ENCODE results near the gene MAP3K9. TPM values are rescaled to one million over a fixed set of nuclear protein-coding genes. Genes with fewer than 3 reads are reported as not detected.

The MAP3K9 gene
- total RNA-seq, 1 experiment from 2014 or later, result 21.4 TPM

DNA sequence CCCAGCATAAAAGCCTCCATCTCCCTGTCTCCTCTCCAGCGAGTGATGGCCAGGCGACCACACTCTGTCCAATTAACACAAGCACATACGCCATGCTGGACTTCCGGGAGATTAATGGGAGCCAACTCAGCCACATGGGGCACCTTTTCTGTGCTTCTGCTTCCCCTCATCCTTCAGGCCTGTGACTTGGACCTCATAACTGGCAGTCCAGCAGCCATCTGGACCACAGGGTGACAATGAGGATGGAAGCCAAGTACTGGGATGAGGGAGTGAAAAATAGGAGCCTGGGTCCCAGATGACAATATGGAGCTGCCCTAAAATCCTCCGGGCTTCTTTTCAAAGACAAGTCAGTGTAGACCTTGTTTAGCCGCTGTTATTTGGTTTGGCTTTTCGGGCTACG lies 12.8 kb downstream of the MAP3K9 start:
- Histone ChIP-seq H3F3A (ENCODE audit: insufficient read depth, low read depth) (no peaks in the 10 kb centered on the region), H3K9me2 (ENCODE audit: insufficient read depth) (no peaks in the 10 kb centered on the region), H3K4me3 (no peak overlapping the region), H3K79me2 (ENCODE audit: low read depth) (peaks cover 31% of the 10 kb centered on the region), H3K36me3 (ENCODE audit: low read depth) (peaks cover 10% of the 10 kb centered on the region), H2AFZ (no peak overlapping the region), H3K27ac (no peak overlapping the region), H3K9me3 (ENCODE audit: insufficient read depth, low read depth) (no peaks in the 10 kb centered on the region), H4K20me1 (ENCODE audit: insufficient read depth) (peaks cover 6% of the 10 kb centered on the region; the same call in 1 of the 2 replicates), H3K4me2 (no peak overlapping the region), H3K4me1 (replicated peaks; ENCODE audit: insufficient read depth) (peaks cover 3% of the 10 kb centered on the region), H3K27me3 (ENCODE audit: insufficient read depth, low read depth) (no peaks in the 10 kb centered on the region)
- no peak for DNase-seq
- ChIA-PET POLR2A (ENCODE audit: unreplicated experiment) (no interaction called here), CTCF (no interaction called here)
- intact Hi-C loops (cut with micrococcal nuclease; ENCODE audit: unreplicated experiment), result no loop called here
- no TSS peak for BruUV-seq (replicated peaks)
- TF ChIP-seq, protein P1, sequence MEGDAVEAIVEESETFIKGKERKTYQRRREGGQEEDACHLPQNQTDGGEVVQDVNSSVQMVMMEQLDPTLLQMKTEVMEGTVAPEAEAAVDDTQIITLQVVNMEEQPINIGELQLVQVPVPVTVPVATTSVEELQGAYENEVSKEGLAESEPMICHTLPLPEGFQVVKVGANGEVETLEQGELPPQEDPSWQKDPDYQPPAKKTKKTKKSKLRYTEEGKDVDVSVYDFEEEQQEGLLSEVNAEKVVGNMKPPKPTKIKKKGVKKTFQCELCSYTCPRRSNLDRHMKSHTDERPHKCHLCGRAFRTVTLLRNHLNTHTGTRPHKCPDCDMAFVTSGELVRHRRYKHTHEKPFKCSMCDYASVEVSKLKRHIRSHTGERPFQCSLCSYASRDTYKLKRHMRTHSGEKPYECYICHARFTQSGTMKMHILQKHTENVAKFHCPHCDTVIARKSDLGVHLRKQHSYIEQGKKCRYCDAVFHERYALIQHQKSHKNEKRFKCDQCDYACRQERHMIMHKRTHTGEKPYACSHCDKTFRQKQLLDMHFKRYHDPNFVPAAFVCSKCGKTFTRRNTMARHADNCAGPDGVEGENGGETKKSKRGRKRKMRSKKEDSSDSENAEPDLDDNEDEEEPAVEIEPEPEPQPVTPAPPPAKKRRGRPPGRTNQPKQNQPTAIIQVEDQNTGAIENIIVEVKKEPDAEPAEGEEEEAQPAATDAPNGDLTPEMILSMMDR (conservative IDR thresholded peaks at IDR 0.05), result no peak
- no peak for TF ChIP-seq EZH2 (IDR thresholded peaks at IDR 0.05; ENCODE audit: low read depth)

DNA sequence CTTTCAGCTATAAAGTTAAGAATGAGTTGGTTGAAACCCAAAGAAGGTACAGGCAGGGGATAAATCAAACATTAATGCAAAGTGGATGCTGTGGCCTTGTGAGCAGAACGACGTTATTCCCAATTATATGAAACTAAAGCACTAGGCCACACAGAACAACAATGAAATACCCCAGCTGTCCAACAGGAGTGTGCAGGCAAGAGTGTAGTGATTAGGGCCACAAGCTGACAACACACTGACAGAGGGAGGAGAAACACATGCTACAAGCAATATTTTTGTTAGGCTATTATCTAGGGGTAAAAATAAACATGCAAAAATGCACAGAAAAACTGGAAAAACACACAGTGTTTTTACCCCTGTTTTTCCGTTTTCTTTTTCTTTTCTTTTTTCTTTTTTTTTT lies 15.0 kb downstream of the MAP3K9 start:
- Histone ChIP-seq H3K4me2 (no peak overlapping the region), H3K4me3 (no peak overlapping the region), H3K36me3 (ENCODE audit: low read depth) (no peaks in the 10 kb centered on the region; the same call in none of the 2 replicates), H3K27ac (no peak overlapping the region), H3K9me3 (ENCODE audit: insufficient read depth, low read depth) (no peaks in the 10 kb centered on the region), H3K4me1 (replicated peaks; ENCODE audit: insufficient read depth) (no peaks in the 10 kb centered on the region), H3F3A (ENCODE audit: insufficient read depth, low read depth) (no peaks in the 10 kb centered on the region), H2AFZ (no peak overlapping the region), H3K9me2 (ENCODE audit: insufficient read depth) (no peaks in the 10 kb centered on the region), H3K79me2 (ENCODE audit: low read depth) (peaks cover 28% of the 10 kb centered on the region; the same call in 1 of the 2 replicates), H3K27me3 (ENCODE audit: insufficient read depth, low read depth) (no peaks in the 10 kb centered on the region), H4K20me1 (ENCODE audit: insufficient read depth) (peaks cover 12% of the 10 kb centered on the region)
- ChIA-PET POLR2A (ENCODE audit: unreplicated experiment) (no interaction called here), CTCF (no interaction called here)
- TF ChIP-seq EZH2 (IDR thresholded peaks at IDR 0.05; ENCODE audit: low read depth), result no peak
- TF ChIP-seq, protein P1 (conservative IDR thresholded peaks at IDR 0.05), result no peak
- intact Hi-C loops (cut with micrococcal nuclease; ENCODE audit: unreplicated experiment), result no loop called here
- BruUV-seq (replicated peaks), result no TSS peak
- DNase-seq, result no peak

GRCh38 chr14:70793637-70794036 lies 15.7 kb downstream of the MAP3K9 start:
- Histone ChIP-seq H3K4me2 (no peak overlapping the region), H3K36me3 (ENCODE audit: low read depth) (no peaks in the 10 kb centered on the region; the same call in 1 of the 2 replicates), H3K4me1 (replicated peaks; ENCODE audit: insufficient read depth) (no peaks in the 10 kb centered on the region), H3K9me2 (ENCODE audit: insufficient read depth) (no peaks in the 10 kb centered on the region), H4K20me1 (ENCODE audit: insufficient read depth) (peaks cover 12% of the 10 kb centered on the region), H3K27ac (no peak overlapping the region), H2AFZ (no peak overlapping the region), H3F3A (ENCODE audit: insufficient read depth, low read depth) (no peaks in the 10 kb centered on the region), H3K27me3 (ENCODE audit: insufficient read depth, low read depth) (no peaks in the 10 kb centered on the region), H3K4me3 (no peak overlapping the region), H3K79me2 (ENCODE audit: low read depth) (peaks cover 35% of the 10 kb centered on the region; the same call in 1 of the 2 replicates), H3K9me3 (ENCODE audit: insufficient read depth, low read depth) (no peaks in the 10 kb centered on the region)
- no peak for DNase-seq
- TF ChIP-seq, protein P1 (conservative IDR thresholded peaks at IDR 0.05), result no peak
- TF ChIP-seq EZH2 (IDR thresholded peaks at IDR 0.05; ENCODE audit: low read depth), result no peak
- intact Hi-C loops (cut with micrococcal nuclease; ENCODE audit: unreplicated experiment), result no loop called here
- CTCF ChIA-PET, result no interaction called here
- no TSS peak for BruUV-seq (replicated peaks)
- POLR2A ChIA-PET (ENCODE audit: unreplicated experiment), result no interaction called here

Data from PC-9 (cell line).